BLaER1 (cell line): ENCODE data around the gene EN2.
A peak's percentile ranks its signal among the peaks of the same experiment; 100 is the strongest.

Experiments
- H3K27ac ChIP-seq: shearing (Covaris generic); formaldehyde crosslinking; 2 replicates; pipeline ENCODE4 v1.8.1; 2022
- H3K27me3 ChIP-seq: shearing (Covaris generic); formaldehyde crosslinking; 2 replicates; pipeline ENCODE4 v1.8.1; 2022
- H3K36me3 ChIP-seq: shearing (Covaris generic); formaldehyde crosslinking; 2 replicates; pipeline ENCODE4 v1.8.1; 2022
- H3K4me1 ChIP-seq: shearing (Covaris generic); formaldehyde crosslinking; 2 replicates; pipeline ENCODE4 v1.8.1; 2022
- H3K4me2 ChIP-seq: shearing (Covaris generic); formaldehyde crosslinking; 2 replicates; pipeline ENCODE4 v1.8.1; 2022
- H3K4me3 ChIP-seq: shearing (Covaris generic); formaldehyde crosslinking; 2 replicates; pipeline ENCODE4 v1.8.1; 2022
- H3K9ac ChIP-seq: shearing (Covaris generic); formaldehyde crosslinking; 2 replicates; pipeline ENCODE4 v1.8.1; 2022
- H3K9me3 ChIP-seq: shearing (Covaris generic); formaldehyde crosslinking; 2 replicates; pipeline ENCODE4 v1.8.1; 2022
- H4K20me1 ChIP-seq: shearing (Covaris generic); formaldehyde crosslinking; 2 replicates; pipeline ENCODE4 v1.8.1; 2022
- Cebpa-rat ChIP-seq: shearing (Covaris generic); IDR thresholded peaks from 2 replicates; pipeline ENCODE4 v1.8.1; 2022

Gene EN2

GRCh38 chr7:155460926-155461613 is 3.1 kb downstream of the EN2 start:
- no peak for TF ChIP-seq Cebpa-rat
- peaks cover 100% of the 10 kb centered on the region for H3K27me3 ChIP-seq

GRCh38 chr7:155461631-155462030 is 3.7 kb downstream of the EN2 start:
- Histone ChIP-seq H3K4me3 (no peak overlapping the region), H3K4me1 (peaks cover 3% of the 10 kb centered on the region; the same call in 1 of the 2 replicates), H3K27ac (no peak overlapping the region), H3K9ac (no peak overlapping the region), H3K36me3 (no peaks in the 10 kb centered on the region), H4K20me1 (peaks cover 96% of the 10 kb centered on the region), H3K27me3 (peaks cover 100% of the 10 kb centered on the region), H3K4me2 (no peak overlapping the region), H3K9me3 (peaks cover 33% of the 10 kb centered on the region)
- TF ChIP-seq Cebpa-rat = no peak

More at GRCh38 chr7:155460926-155461613, 3.1 kb downstream of the EN2 start:
- H3K9me3 ChIP-seq = peaks cover 34% of the 10 kb centered on the region
- no peak overlapping the region for H3K4me2 ChIP-seq
- no peaks in the 10 kb centered on the region for H3K36me3 ChIP-seq
- H3K27ac ChIP-seq = no peak overlapping the region
- no peak overlapping the region for H3K4me3 ChIP-seq
- peaks cover 96% of the 10 kb centered on the region for H4K20me1 ChIP-seq
- H3K4me1 ChIP-seq = no peaks in the 10 kb centered on the region
- no peak overlapping the region for H3K9ac ChIP-seq

- Histone ChIP-seq H3K27ac (no peak overlapping the region), H4K20me1 (peaks cover 96% of the 10 kb centered on the region), H3K36me3 (no peaks in the 10 kb centered on the region), H3K9ac (no peak overlapping the region), H3K4me3 (no peak overlapping the region), H3K27me3 (peaks cover 100% of the 10 kb centered on the region), H3K4me1 (peaks cover 10% of the 10 kb centered on the region), H3K4me2 (no peak overlapping the region), H3K9me3 (peaks cover 26% of the 10 kb centered on the region)
- TF ChIP-seq Cebpa-rat = no peak
Measured at GRCh38 chr7:155462163-155462735, 4.3 kb downstream of the EN2 start.

GRCh38 chr7:155463114-155463811 is 5.3 kb downstream of the EN2 start:
- Histone ChIP-seq H3K36me3 (no peaks in the 10 kb centered on the region), H4K20me1 (peaks cover 100% of the 10 kb centered on the region), H3K9me3 (peaks cover 18% of the 10 kb centered on the region), H3K4me2 (no peak overlapping the region), H3K9ac (no peak overlapping the region), H3K4me1 (peaks cover 17% of the 10 kb centered on the region), H3K27ac (no peak overlapping the region), H3K27me3 (peaks cover 100% of the 10 kb centered on the region), H3K4me3 (no peak overlapping the region)
- no peak for TF ChIP-seq Cebpa-rat

- TF ChIP-seq Cebpa-rat = no peak
- H3K27me3 ChIP-seq = peaks cover 100% of the 10 kb centered on the region
- H3K9ac ChIP-seq = no peak overlapping the region
- H4K20me1 ChIP-seq = peaks cover 100% of the 10 kb centered on the region
- no peak overlapping the region for H3K4me3 ChIP-seq
- H3K27ac ChIP-seq = no peak overlapping the region
- H3K4me1 ChIP-seq = peaks cover 19% of the 10 kb centered on the region
- peaks cover 9% of the 10 kb centered on the region for H3K9me3 ChIP-seq
- H3K36me3 ChIP-seq = no peaks in the 10 kb centered on the region
- no peak overlapping the region for H3K4me2 ChIP-seq
Measured at GRCh38 chr7:155464183-155464582, 6.3 kb downstream of the EN2 start.

- Histone ChIP-seq H3K4me2 (no peak overlapping the region), H3K27me3 (peaks cover 100% of the 10 kb centered on the region), H3K4me1 (peaks cover 19% of the 10 kb centered on the region), H3K27ac (no peak overlapping the region), H3K4me3 (no peak overlapping the region), H3K9ac (no peak overlapping the region), H3K36me3 (no peaks in the 10 kb centered on the region), H3K9me3 (no peaks in the 10 kb centered on the region), H4K20me1 (peaks cover 100% of the 10 kb centered on the region)
- no peak for TF ChIP-seq Cebpa-rat
Measured at GRCh38 chr7:155464948-155465739, 7.2 kb downstream of the EN2 start.

GRCh38 chr7:155465761-155466141 is 7.8 kb downstream of the EN2 start:
- no peaks in the 10 kb centered on the region for H3K36me3 ChIP-seq
- no peak overlapping the region for H3K27ac ChIP-seq
- peaks cover 100% of the 10 kb centered on the region for H4K20me1 ChIP-seq
- TF ChIP-seq Cebpa-rat = no peak
- no peak overlapping the region for H3K4me3 ChIP-seq
- H3K9ac ChIP-seq = no peak overlapping the region
- peaks cover 19% of the 10 kb centered on the region for H3K4me1 ChIP-seq
- peaks cover 100% of the 10 kb centered on the region for H3K27me3 ChIP-seq
- no peaks in the 10 kb centered on the region for H3K9me3 ChIP-seq
- H3K4me2 ChIP-seq = no peak overlapping the region

GRCh38 chr7:155466142-155466813 is 8.3 kb downstream of the EN2 start:
- no peak for TF ChIP-seq Cebpa-rat
- Histone ChIP-seq H4K20me1 (peaks cover 100% of the 10 kb centered on the region), H3K36me3 (no peaks in the 10 kb centered on the region), H3K4me1 (peaks cover 20% of the 10 kb centered on the region), H3K9ac (no peak overlapping the region), H3K27ac (no peak overlapping the region), H3K4me2 (peak overlapping the region; percentile 8), H3K4me3 (no peak overlapping the region), H3K27me3 (peaks cover 100% of the 10 kb centered on the region), H3K9me3 (no peaks in the 10 kb centered on the region)
